Thyroid gland (tissue), 4 donors: ENCODE data around the gene CCSER1. TPM values are rescaled to one million over a fixed set of nuclear protein-coding genes. Genes with fewer than 3 reads are reported as not detected.

ENCODE experiments used
- DNase-seq, 2 donors: peaks; one replicate each; pipeline ENCODE4 v3.0.0-alpha.2; 2019
- H3K27ac ChIP-seq, 3 donors: fragments of 200-600 bp; sonication (generic); 1 replicate in 2 of 3; 2 replicates in 1 of 3; pipeline ENCODE4 v1.5.1; 2016 to 2019; ENCODE audit warnings: mild to moderate bottlenecking in 1 of 3, moderate library complexity in 1 of 3
- H3K27me3 ChIP-seq: fragments of 200-600 bp; sonication (generic); one replicate; pipeline ENCODE4 v1.5.1; 2019
- H3K36me3 ChIP-seq, 2 donors: fragments of 200-600 bp; sonication (generic); one replicate each; pipeline ENCODE4 v1.5.1; 2016 to 2019
- H3K4me1 ChIP-seq, 2 donors: fragments of 200-600 bp; sonication (generic); one replicate each; pipeline ENCODE4 v1.5.1; 2017 to 2019
- H3K4me3 ChIP-seq, 3 donors: fragments of 200-600 bp; sonication (generic); replicated peaks in 1 of 3; 1 replicate in 2 of 3; 2 replicates in 1 of 3; pipeline ENCODE4 v1.5.1; 2016; ENCODE audit warnings: mild to moderate bottlenecking in 1 of 3
- H3K9me3 ChIP-seq: fragments of 200-600 bp; sonication (generic); one replicate; pipeline ENCODE4 v1.5.1; 2017
- POLR2A ChIP-seq, 2 donors: fragments of 450-650 bp; IDR thresholded peaks; one replicate each; pipeline ENCODE4 v1.6.1; 2017; ENCODE audit warnings: antibody characterized with exemption in 2 of 2, mild to moderate bottlenecking in 2 of 2, moderate library complexity in 1 of 2
- WGBS, 2 donors: methylation state at CpG; one replicate each; pipeline ENCODE4 v1.1.5; 2017; 5-methylcytosine and 5-hydroxymethylcytosine counted together
- intact Hi-C: fragments of 100-400 bp; cut with DNase I; formaldehyde crosslinking; loops from one replicate; pipeline ENCODE4 v1.15.1; 2023
- total RNA-seq, 4 donors: library from RNA; depleted of rRNA; stranded (reverse); fragments of >200 nt; gene quantifications; one replicate each; pipeline ENCODE4 v1.2.3, GENCODE V29; 2016
- TF ChIP-seq, protein P1 (sequence below), 6 experiments: fragments of 200-600 bp in 3 of 6; fragments of 450-650 bp in 3 of 6; sonication (generic) in 3 of 6; IDR thresholded peaks; one replicate each; pipeline ENCODE4 v1.5.1; 2016 to 2019; ENCODE audit warnings: antibody characterized with exemption in 6 of 6, mild to moderate bottlenecking in 2 of 6, inconsistent platforms in 1 of 6, moderate library complexity in 1 of 6

CCSER1 gene
- total RNA-seq, 4 donors from 2014 or later: 37.7 to 52.3 (median 43.3) TPM

DNA sequence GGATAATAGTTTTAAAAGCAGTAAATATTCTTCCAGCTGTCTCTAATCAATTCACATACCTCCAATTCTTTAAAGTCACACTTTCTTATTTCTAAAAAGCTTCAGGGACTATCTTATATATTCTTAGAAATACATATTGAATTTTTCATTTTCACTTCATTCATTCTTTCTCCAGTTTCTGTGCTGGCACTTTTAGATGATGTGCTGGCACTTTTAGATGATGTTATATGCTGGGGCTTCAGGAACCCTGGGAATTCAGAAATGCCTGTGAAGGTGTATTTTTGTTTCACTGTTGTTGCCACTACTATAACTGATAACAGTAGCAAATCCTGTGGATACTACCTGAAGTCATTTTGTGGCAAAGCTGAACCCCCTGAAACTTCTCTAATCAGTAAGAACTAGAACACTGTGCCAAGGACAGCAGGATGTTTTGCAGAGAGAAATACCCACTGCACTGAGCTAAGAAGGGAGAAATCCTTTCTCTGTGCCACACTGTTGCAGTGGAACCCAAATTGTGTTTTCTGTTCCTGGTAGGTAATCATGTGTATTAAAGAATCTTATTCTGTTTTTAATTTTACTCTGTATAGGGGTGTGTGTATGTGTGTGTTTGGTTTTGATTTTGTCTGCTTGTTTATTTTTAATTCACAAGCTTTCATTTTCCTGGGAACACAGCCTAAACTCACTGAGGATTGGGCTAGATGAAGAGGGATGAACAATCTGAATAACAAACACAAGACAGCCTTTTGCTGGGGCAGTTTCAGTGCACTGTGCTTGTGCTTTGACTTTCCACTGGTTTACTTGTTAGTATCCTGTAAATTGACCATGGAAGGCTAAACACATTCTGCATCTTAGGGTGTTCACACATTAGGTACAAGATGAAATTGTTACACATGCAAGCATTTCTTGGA, 898.3 kb downstream of the CCSER1 start:
- H3K36me3 ChIP-seq: no peaks in the 10 kb centered on the region
- H3K27ac ChIP-seq: no peak overlapping the region
- H3K9me3 ChIP-seq: no peaks in the 10 kb centered on the region
- no peaks in the 10 kb centered on the region for H3K27me3 ChIP-seq
- TF ChIP-seq POLR2A (IDR thresholded peaks at IDR 0.05): no peak
- TF ChIP-seq, protein P1, sequence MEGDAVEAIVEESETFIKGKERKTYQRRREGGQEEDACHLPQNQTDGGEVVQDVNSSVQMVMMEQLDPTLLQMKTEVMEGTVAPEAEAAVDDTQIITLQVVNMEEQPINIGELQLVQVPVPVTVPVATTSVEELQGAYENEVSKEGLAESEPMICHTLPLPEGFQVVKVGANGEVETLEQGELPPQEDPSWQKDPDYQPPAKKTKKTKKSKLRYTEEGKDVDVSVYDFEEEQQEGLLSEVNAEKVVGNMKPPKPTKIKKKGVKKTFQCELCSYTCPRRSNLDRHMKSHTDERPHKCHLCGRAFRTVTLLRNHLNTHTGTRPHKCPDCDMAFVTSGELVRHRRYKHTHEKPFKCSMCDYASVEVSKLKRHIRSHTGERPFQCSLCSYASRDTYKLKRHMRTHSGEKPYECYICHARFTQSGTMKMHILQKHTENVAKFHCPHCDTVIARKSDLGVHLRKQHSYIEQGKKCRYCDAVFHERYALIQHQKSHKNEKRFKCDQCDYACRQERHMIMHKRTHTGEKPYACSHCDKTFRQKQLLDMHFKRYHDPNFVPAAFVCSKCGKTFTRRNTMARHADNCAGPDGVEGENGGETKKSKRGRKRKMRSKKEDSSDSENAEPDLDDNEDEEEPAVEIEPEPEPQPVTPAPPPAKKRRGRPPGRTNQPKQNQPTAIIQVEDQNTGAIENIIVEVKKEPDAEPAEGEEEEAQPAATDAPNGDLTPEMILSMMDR (IDR thresholded peaks at IDR 0.05): no peak
- DNase-seq: no peak
- intact Hi-C loops: no loop called here
- H3K4me1 ChIP-seq: no peaks in the 10 kb centered on the region
- H3K4me3 ChIP-seq: no peak overlapping the region

DNA sequence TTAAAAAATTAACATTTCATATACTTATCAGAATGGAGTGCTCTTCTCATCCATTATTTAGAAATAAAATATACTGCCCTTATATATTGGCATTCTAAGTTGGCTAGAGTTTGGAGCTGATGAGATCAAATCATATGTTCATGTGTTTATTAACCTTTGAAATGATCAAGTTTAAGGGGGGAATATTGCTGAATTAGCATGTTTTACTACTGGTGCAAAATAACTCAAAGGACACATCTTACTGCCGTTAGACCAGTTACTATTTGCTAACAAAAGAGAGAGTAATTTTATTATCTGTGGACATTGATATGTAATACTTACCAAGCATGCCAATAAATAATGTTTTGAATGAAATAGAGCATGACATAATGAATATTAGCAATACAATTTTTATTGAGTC, 901.0 kb downstream of the CCSER1 start:
- no peak for DNase-seq
- no peak overlapping the region for H3K4me3 ChIP-seq
- no peaks in the 10 kb centered on the region for H3K9me3 ChIP-seq
- intact Hi-C loops: no loop called here
- H3K36me3 ChIP-seq: no peaks in the 10 kb centered on the region
- whole genome bisulfite sequencing, 2 donors: 93 to 94% methylated on average over 1 of the region's 1 CpG
- H3K27me3 ChIP-seq: no peaks in the 10 kb centered on the region
- H3K4me1 ChIP-seq: no peaks in the 10 kb centered on the region
- no peak for TF ChIP-seq POLR2A (IDR thresholded peaks at IDR 0.05)
- TF ChIP-seq, protein P1 (IDR thresholded peaks at IDR 0.05): no peak
- H3K27ac ChIP-seq: no peak overlapping the region

DNA sequence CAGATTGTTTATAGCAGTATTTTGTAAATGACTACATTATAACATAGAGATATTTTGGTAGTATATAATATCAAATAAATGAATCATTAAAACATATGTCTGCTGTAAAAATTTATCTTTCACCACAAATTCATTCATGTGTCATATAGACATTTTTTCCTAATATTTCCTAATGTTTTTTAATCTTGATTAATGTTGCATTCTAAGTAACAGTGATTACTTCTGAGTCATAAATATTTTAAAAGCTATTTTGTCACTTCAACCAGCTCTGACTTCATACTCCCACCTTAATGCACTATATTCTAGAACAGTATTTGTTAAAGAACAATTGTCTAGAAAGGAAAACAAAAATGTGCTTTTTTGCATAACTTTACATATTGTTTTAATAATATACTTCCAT, 904.6 kb downstream of the CCSER1 start:
- intact Hi-C loops: no loop called here
- TF ChIP-seq POLR2A (IDR thresholded peaks at IDR 0.05): no peak
- TF ChIP-seq, protein P1 (IDR thresholded peaks at IDR 0.05): no peak
- no peak for DNase-seq
- Histone ChIP-seq H3K27me3 (no peaks in the 10 kb centered on the region), H3K4me3 (no peak overlapping the region), H3K27ac (no peak overlapping the region), H3K9me3 (no peaks in the 10 kb centered on the region), H3K4me1 (no peaks in the 10 kb centered on the region), H3K36me3 (no peaks in the 10 kb centered on the region)

DNA sequence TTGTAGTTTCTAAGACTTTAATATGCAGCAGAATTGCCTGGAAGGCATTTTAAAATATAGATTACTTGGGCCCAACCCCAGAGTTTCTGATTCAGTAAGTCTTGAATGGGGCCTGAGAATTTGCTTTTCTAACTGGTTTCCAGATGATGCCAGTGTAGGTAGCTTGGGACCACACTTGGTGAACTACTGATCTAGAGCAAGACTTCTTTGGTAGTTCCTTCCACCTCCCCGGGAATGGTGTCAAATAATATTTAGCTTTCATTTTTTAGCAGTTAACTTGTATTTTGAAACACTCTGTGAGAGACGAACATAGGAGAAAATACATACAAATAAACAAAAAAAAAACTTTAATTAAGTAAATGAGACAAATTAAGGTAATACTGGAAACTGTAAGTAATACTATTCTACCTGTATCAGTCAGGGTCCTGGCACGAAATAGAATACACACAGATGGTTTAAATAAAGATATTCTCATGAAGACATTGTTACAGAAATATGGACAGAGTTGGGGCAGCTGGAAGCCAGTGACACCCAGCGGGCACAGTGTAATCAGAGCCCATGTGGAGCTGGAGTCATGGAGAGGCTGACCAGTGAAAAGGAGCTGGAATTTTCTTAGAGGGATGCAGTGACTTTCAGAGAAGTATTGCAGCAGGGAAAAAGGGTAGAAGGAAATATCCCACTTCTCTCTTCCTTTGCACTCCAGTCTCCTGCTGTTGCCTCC, 905.7 kb downstream of the CCSER1 start:
- no peak for DNase-seq
- no peaks in the 10 kb centered on the region for H3K27me3 ChIP-seq
- no peaks in the 10 kb centered on the region for H3K9me3 ChIP-seq
- no peaks in the 10 kb centered on the region for H3K4me1 ChIP-seq
- H3K36me3 ChIP-seq: no peaks in the 10 kb centered on the region
- intact Hi-C loops: no loop called here
- TF ChIP-seq POLR2A (IDR thresholded peaks at IDR 0.05): no peak
- TF ChIP-seq, protein P1 (IDR thresholded peaks at IDR 0.05): no peak
- WGBS, 2 donors: 64 to 68% methylated on average over 4 of the region's 4 CpGs
- H3K4me3 ChIP-seq: no peak overlapping the region
- H3K27ac ChIP-seq: no peak overlapping the region

DNA sequence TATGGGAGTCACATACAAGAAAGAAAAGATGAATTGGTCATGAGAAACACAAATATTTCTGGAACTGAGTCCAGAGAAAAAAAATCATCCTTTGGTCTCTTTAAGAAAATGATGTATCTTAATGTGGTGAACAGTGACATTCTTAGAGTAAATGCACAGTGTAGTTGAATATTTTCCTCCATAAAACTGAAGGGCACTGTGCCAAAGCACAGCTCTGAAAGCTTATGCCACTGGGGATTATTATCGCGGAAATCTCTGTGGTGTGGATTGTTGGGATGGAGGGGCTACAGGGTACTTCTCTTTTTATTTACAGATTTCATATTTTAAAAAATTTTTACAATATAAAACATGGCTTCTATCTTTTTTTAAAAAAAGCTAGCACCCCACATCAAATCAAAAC, 908.1 kb downstream of the CCSER1 start:
- Histone ChIP-seq H3K36me3 (no peaks in the 10 kb centered on the region), H3K4me1 (no peaks in the 10 kb centered on the region), H3K9me3 (no peaks in the 10 kb centered on the region), H3K27ac (no peak overlapping the region), H3K4me3 (no peak overlapping the region), H3K27me3 (no peaks in the 10 kb centered on the region)
- WGBS, 2 donors: 74 to 83% methylated on average over 2 of the region's 2 CpGs
- intact Hi-C loops: no loop called here
- DNase-seq: no peak
- TF ChIP-seq, protein P1 (IDR thresholded peaks at IDR 0.05): no peak
- no peak for TF ChIP-seq POLR2A (IDR thresholded peaks at IDR 0.05)
